RWPE1 (cell line): Measurements from ENCODE around the gene BOLA2B.

ENCODE experiments used
- CTCF ChIA-PET: fragments of 350-600 bp; sonication (Branson Sonifier 250); formaldehyde crosslinking; extraction: SDS; loops from one replicate; lab custom pipeline; 2021; lab: Yijun Ruan, JAX
- POLR2A ChIA-PET: fragments of 400-600 bp; formaldehyde crosslinking; extraction: SDS; loops from one replicate; lab custom pipeline; 2020; ENCODE audit warnings: antibody characterized with exemption; ENCODE audit not compliant: low non-redundant PET; lab: Yijun Ruan, JAX
- DNase-seq: peaks from one replicate; pipeline ENCODE4 v3.0.0; 2012; ENCODE audit warnings: low spot score
- H3K27ac ChIP-seq: fragments of 450-650 bp; 2 replicates; pipeline ENCODE4 v1.5.1; 2017
- CTCF ChIP-seq: fragments of 450-650 bp; conservative IDR thresholded peaks from 2 replicates; pipeline ENCODE4 v1.5.1; 2017; ENCODE audit warnings: low read depth, mild to moderate bottlenecking

BOLA2B gene

GRCh38 chr16:30157214-30157613 lies 36.3 kb downstream of the BOLA2B start:
- TF ChIP-seq CTCF, result no peak
- no peak overlapping the region for H3K27ac ChIP-seq
- no peak for DNase-seq
- ChIA-PET POLR2A (no interaction called here), CTCF (interaction anchor here (0.6 kb wide), 1 partner anchor 457 kb away, joined by 3 read pairs; no protein-coding TSS in a partner anchor)

DNA sequence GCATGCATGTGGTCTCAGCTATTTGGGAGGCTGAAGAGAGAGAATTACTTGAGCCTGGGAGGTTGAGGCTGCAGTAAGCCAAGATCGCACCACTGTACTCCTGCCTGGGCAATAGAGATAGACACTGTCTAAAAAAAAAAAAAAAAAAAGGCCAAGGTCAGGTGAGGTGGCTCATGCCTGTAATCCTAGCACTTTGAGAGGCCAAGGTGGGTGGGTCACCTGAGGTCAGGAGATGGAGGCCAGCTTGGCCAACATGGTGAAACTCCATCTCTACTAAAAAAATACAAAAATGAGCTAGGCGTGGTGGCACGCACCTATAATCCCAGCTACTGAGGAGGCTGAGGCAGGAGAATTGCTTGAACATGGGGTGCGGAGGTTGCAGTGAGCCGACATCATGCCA lies 38.3 kb downstream of the BOLA2B start:
- no peak for DNase-seq
- no peak overlapping the region for H3K27ac ChIP-seq
- POLR2A ChIA-PET, result no interaction called here
- CTCF ChIA-PET, result interaction anchor here (0.6 to 0.9 kb wide), 3 partner anchors 25 to 149 kb away, joined by 3 to 4 read pairs (median 3); no protein-coding TSS in a partner anchor
- no peak for TF ChIP-seq CTCF

GRCh38 chr16:30152517-30152916 lies 40.9 kb downstream of the BOLA2B start:
- POLR2A ChIA-PET, result no interaction called here
- CTCF ChIA-PET, result interaction anchor here (0.6 kb wide), 1 partner anchor 23 kb away, joined by 3 read pairs; no protein-coding TSS in a partner anchor
- no peak for DNase-seq
- TF ChIP-seq CTCF, result no peak
- H3K27ac ChIP-seq, result no peak overlapping the region

DNA sequence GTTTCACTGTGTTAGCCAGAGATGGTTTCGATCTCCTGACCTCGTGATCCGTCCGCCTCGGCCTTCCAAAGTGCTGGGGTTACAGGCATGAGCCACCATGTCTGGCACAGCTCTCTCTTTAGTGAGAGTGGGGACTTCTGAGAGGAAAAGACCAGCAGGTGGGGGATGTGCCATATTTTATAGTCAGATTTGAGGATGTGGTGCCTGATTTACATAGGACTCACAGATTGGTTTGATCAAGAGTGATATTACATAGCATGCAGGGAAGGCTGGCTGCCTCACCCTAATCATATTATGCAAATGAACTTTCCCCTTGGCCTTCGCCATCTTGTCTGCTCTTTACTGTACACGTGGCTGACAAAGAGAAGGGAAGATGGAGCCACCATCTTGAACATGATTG lies 42.4 kb downstream of the BOLA2B start:
- no peak for TF ChIP-seq CTCF
- no peak overlapping the region for H3K27ac ChIP-seq
- POLR2A ChIA-PET, result no interaction called here
- CTCF ChIA-PET, result no interaction called here
- DNase-seq, result no peak

DNA sequence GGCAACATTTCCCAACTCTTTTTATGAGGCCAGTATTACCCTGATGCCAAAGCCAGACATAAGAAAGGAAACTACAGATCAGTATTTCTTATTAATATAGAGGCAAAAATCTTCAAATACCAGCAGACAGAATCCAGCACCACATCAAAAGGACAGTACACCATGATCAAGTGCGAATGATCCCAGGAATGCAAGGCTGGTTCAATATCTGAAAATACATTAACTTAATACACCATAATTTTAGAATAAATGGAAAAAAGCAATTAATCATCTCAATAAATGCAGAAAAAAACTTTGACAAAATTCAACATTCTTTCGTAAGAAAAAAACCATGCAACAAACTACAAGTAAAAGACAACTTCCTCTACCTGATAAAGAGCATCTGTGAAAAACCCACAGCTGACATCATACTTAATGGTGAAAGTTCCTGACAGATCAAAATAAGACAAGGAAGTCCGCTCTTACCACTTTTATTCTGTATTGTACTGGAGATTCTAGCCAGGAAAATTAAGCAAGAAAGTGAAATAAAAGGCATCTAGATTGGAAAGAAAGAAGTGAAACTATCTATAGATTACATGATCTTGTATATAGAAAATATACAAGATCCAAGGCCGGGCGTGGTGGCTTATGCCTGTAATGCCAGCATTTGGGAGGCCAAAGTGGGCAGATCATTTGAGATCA lies 44.1 kb downstream of the BOLA2B start:
- no peak overlapping the region for H3K27ac ChIP-seq
- DNase-seq, result no peak
- POLR2A ChIA-PET, result no interaction called here
- no peak for TF ChIP-seq CTCF
- CTCF ChIA-PET, result interaction anchor here (0.6 kb wide), 1 partner anchor 31 kb away, joined by 3 read pairs; no protein-coding TSS in a partner anchor

DNA sequence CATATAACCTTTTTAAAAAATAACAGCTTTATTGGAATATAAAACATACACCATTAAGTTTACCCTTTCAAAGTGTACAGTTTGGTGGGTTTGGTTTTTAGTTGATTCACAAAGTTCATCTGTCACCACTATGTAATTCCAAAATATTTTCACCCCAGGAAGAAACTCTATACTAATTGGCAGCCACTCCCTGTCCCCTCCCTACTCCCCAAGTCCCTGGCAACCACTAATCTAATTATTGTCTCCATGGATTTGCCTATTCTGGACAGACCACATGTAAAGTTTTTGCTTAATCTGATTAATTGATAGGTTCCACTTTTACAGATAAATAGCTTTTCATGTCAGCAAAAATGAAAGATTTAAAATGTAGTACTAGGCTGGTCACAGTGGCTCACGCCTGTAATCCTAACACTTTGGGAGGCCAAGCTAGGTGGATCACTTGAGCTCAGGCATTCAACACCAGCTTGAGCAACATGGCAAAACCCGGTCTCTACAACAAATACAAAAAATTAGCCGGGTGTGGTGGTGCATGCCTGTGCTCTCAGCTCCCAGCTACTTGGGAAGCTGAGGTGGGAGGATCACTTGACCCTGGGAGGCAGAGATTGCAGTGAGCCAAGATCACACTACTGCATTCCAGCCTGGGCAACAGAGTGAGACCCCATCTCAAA lies 45.5 kb downstream of the BOLA2B start:
- no peak for DNase-seq
- CTCF ChIA-PET, result interaction anchor here (0.6 kb wide), 1 partner anchor 629 kb away, joined by 3 read pairs; no protein-coding TSS in a partner anchor
- no peak for TF ChIP-seq CTCF
- no peak overlapping the region for H3K27ac ChIP-seq
- POLR2A ChIA-PET, result no interaction called here
